Caco-2 (cell line): ENCODE results near the gene SLC16A1. TPM values are rescaled to one million over a fixed set of nuclear protein-coding genes. Genes with fewer than 3 reads are reported as not detected.

Source experiments
- BruUV-seq: library from RNA; stranded (reverse); fragments of 400-500 nt; replicated peaks from 2 replicates; lab custom pipeline; 2021; lab: Mats Ljungman, UMichigan
- CTCF ChIA-PET: fragments of 300-600 bp; sonication (Branson Sonifier 250); formaldehyde crosslinking; loops from one replicate; lab custom pipeline; 2022; ENCODE audit warnings: antibody characterized with exemption; lab: Charles Lee
- POLR2A ChIA-PET: fragments of 300-600 bp; sonication (Branson Sonifier 250); formaldehyde crosslinking; loops from one replicate; lab custom pipeline; 2022; ENCODE audit warnings: antibody characterized with exemption; lab: Charles Lee
- DNase-seq, 2 experiments: peaks; one replicate each; pipeline versions ENCODE4 v3.0.0 to v3.0.0-alpha.2; 2020 to 2022
- H3K27me3 ChIP-seq: replicated peaks from 2 replicates; pipeline ENCODE4 v1.6.0; 2011; ENCODE audit warnings: low read length; ENCODE audit not compliant: control insufficient read depth, insufficient read depth
- H3K36me3 ChIP-seq: 2 replicates; pipeline ENCODE4 v1.5.1; 2011; ENCODE audit warnings: low read length; ENCODE audit not compliant: control insufficient read depth, insufficient read depth
- H3K4me1 ChIP-seq: fragments of 250-450 bp; sonication (Bioruptor Pico); 2 replicates; pipeline ENCODE4 v1.5.1; 2020; ENCODE audit warnings: mild to moderate bottlenecking
- H3K4me3 ChIP-seq: 2 replicates; pipeline ENCODE4 v1.5.1; 2011; ENCODE audit warnings: low read depth, mild to moderate bottlenecking, control low read depth, low read length
- H3K9me3 ChIP-seq: fragments of 250-450 bp; sonication (Bioruptor Pico); 2 replicates; pipeline ENCODE4 v1.5.1; 2020; ENCODE audit warnings: mild to moderate bottlenecking, moderate library complexity
- H3K27ac Mint-ChIP-seq: one replicate; pipeline ENCODE4 v1.8.0; 2022; ENCODE audit warnings: mixed read lengths; ENCODE audit not compliant: unreplicated experiment
- H3K27me3 Mint-ChIP-seq: one replicate; pipeline ENCODE4 v1.8.0; 2022; ENCODE audit warnings: mixed read lengths; ENCODE audit not compliant: insufficient read depth, unreplicated experiment
- H3K36me3 Mint-ChIP-seq: one replicate; pipeline ENCODE4 v1.8.0; 2022; ENCODE audit warnings: mild to moderate bottlenecking, mixed read lengths; ENCODE audit not compliant: insufficient read depth, unreplicated experiment
- H3K4me1 Mint-ChIP-seq: one replicate; pipeline ENCODE4 v1.8.0; 2022; ENCODE audit warnings: low read depth, mixed read lengths; ENCODE audit not compliant: unreplicated experiment
- H3K4me3 Mint-ChIP-seq: one replicate; pipeline ENCODE4 v1.8.0; 2022; ENCODE audit warnings: mild to moderate bottlenecking, moderate library complexity, mixed read lengths; ENCODE audit not compliant: unreplicated experiment
- H3K9me3 Mint-ChIP-seq: one replicate; pipeline ENCODE4 v1.8.0; 2022; ENCODE audit warnings: mixed read lengths; ENCODE audit not compliant: unreplicated experiment
- intact Hi-C: fragments of 100-400 bp; cut with micrococcal nuclease; formaldehyde crosslinking; loops from one replicate; pipeline ENCODE4 v1.10.0; 2022; ENCODE audit not compliant: unreplicated experiment
- total RNA-seq: library from RNA; stranded (reverse); gene quantifications from 2 replicates; pipeline ENCODE4 v1.2.3, GENCODE V29; 2022
- TF ChIP-seq, protein P1 (sequence below), 2 experiments: fragments of 200-600 bp in 1 of 2; IDR thresholded peaks; 1 replicate in 1 of 2; 2 replicates in 1 of 2; pipeline versions ENCODE4 v1.5.1 to v1.8.0; 2011 to 2022; ENCODE audit warnings: antibody characterized with exemption in 1 of 2, control low read depth in 1 of 2, inconsistent platforms in 1 of 2, low read depth in 1 of 2, low read length in 1 of 2, mild to moderate bottlenecking in 1 of 2, moderate library complexity in 1 of 2; ENCODE audit not compliant: insufficient read depth in 1 of 2, severe bottlenecking in 1 of 2, unreplicated experiment in 1 of 2

Gene SLC16A1
- total RNA-seq, 1 experiment from 2014 or later = 107 TPM

DNA sequence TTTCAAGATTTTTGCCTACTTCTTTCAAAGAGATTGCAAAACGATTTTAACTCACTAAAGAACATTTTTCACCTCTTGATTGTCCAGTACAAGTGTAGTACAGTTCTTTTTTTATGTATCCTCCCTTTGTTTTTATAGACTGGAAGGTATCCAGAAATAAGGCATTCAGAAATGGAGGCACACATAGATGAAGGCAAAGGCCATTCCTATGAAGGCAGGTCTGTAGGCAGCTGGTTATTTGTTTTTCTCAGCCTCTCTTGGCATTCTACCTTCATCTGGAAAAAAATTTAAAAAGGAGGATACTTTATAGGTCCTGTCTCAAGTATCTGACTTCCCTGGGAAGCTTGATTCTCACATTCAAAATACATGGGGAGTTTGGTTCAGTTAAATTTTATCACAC is 18.6 kb upstream of the SLC16A1 start:
- ChIA-PET POLR2A (no interaction called here), CTCF (no interaction called here)
- no peak overlapping the region for H3K4me3 Mint-ChIP-seq
- H3K36me3 Mint-ChIP-seq = peaks cover 14% of the 10 kb centered on the region
- TF ChIP-seq, protein P1, sequence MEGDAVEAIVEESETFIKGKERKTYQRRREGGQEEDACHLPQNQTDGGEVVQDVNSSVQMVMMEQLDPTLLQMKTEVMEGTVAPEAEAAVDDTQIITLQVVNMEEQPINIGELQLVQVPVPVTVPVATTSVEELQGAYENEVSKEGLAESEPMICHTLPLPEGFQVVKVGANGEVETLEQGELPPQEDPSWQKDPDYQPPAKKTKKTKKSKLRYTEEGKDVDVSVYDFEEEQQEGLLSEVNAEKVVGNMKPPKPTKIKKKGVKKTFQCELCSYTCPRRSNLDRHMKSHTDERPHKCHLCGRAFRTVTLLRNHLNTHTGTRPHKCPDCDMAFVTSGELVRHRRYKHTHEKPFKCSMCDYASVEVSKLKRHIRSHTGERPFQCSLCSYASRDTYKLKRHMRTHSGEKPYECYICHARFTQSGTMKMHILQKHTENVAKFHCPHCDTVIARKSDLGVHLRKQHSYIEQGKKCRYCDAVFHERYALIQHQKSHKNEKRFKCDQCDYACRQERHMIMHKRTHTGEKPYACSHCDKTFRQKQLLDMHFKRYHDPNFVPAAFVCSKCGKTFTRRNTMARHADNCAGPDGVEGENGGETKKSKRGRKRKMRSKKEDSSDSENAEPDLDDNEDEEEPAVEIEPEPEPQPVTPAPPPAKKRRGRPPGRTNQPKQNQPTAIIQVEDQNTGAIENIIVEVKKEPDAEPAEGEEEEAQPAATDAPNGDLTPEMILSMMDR (IDR thresholded peaks at IDR 0.05; ENCODE audit: insufficient read depth in 1 of 2, low read depth in 1 of 2, low read length in 1 of 2, severe bottlenecking in 1 of 2, unreplicated experiment in 1 of 2) = no peak
- Histone ChIP-seq H3K36me3 (no peaks in the 10 kb centered on the region), H3K4me3 (no peak overlapping the region), H3K27me3 (no peaks in the 10 kb centered on the region), H3K4me1 (peaks cover 14% of the 10 kb centered on the region; the same call in 1 of the 2 replicates), H3K9me3 (peaks cover 13% of the 10 kb centered on the region)
- no peak overlapping the region for H3K27ac Mint-ChIP-seq
- intact Hi-C loops = loop anchor here (1.0 to 5.0 kb wide), 2 partner anchors 47 to 68 kb away; no protein-coding TSS in a partner anchor
- H3K9me3 Mint-ChIP-seq = no peaks in the 10 kb centered on the region
- BruUV-seq = no TSS peak
- DNase-seq = no peak
- H3K27me3 Mint-ChIP-seq = no peaks in the 10 kb centered on the region
- no peaks in the 10 kb centered on the region for H3K4me1 Mint-ChIP-seq

DNA sequence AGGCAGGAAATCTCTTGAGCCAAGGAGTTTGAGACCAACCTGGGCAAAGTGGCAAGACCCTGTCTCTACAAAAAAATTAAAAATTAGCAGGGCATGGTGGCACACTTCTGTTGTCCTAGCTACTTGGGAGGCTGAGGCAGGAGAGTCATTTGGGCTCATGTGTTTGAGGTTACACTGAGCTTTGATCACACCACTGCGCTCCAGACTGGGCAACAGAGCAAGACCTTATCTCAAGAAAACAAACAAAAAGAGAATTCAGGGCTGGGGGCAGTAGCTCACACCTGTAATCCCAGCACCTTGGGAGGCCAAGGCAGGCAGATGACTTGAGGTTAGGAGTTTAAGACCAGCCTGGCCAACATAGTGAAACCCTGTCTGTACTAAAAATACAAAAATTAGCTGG is 17.8 kb upstream of the SLC16A1 start:
- no peak for DNase-seq
- Histone ChIP-seq H3K9me3 (peaks cover 13% of the 10 kb centered on the region), H3K36me3 (no peaks in the 10 kb centered on the region), H3K4me3 (no peak overlapping the region), H3K27me3 (no peaks in the 10 kb centered on the region), H3K4me1 (peaks cover 14% of the 10 kb centered on the region; the same call in 1 of the 2 replicates)
- Mint-ChIP-seq H3K36me3 (peaks cover 18% of the 10 kb centered on the region), H3K27me3 (no peaks in the 10 kb centered on the region), H3K27ac (no peak overlapping the region), H3K9me3 (no peaks in the 10 kb centered on the region), H3K4me1 (no peaks in the 10 kb centered on the region), H3K4me3 (no peak overlapping the region)
- no TSS peak for BruUV-seq
- intact Hi-C loops = no loop called here
- TF ChIP-seq, protein P1 (IDR thresholded peaks at IDR 0.05; ENCODE audit: insufficient read depth in 1 of 2, low read depth in 1 of 2, low read length in 1 of 2, severe bottlenecking in 1 of 2, unreplicated experiment in 1 of 2) = no peak
- CTCF ChIA-PET = no interaction called here
- POLR2A ChIA-PET = no interaction called here

DNA sequence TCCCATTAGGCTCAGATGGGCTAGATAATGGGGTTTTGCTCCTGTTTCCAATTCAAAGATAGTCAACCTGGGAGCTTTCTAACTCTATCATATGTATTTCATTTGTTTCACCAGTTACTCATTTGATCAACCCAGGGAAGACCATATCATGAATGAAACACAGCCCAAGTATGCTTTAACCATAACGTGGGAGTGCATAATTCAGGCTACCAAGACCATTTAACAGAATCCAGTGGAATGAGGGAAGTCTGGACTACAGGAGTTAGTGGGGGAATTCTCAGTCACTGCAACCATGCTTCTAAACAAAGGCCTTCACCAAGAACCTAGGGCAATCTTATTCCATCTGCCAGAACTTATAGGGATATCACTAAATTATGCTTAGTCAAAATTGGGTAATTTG is 15.0 kb upstream of the SLC16A1 start:
- BruUV-seq = no TSS peak
- Mint-ChIP-seq H3K4me3 (no peak overlapping the region), H3K27me3 (no peaks in the 10 kb centered on the region), H3K9me3 (no peaks in the 10 kb centered on the region), H3K27ac (no peak overlapping the region), H3K36me3 (peaks cover 31% of the 10 kb centered on the region), H3K4me1 (no peaks in the 10 kb centered on the region)
- DNase-seq = no peak
- CTCF ChIA-PET = interaction anchor here (0.6 kb wide), 1 partner anchor 65 kb away, joined by 3 read pairs; no protein-coding TSS in a partner anchor
- Histone ChIP-seq H3K9me3 (peaks cover 11% of the 10 kb centered on the region), H3K4me1 (peaks cover 13% of the 10 kb centered on the region; the same call in 1 of the 2 replicates), H3K4me3 (no peak overlapping the region), H3K27me3 (no peaks in the 10 kb centered on the region), H3K36me3 (no peaks in the 10 kb centered on the region)
- POLR2A ChIA-PET = no interaction called here
- TF ChIP-seq, protein P1 (IDR thresholded peaks at IDR 0.05; ENCODE audit: insufficient read depth in 1 of 2, low read depth in 1 of 2, low read length in 1 of 2, severe bottlenecking in 1 of 2, unreplicated experiment in 1 of 2) = no peak
- intact Hi-C loops = no loop called here
